WTC11 (cell line): ENCODE measurements around the gene RCAN1.

Experiments used
- CREM ChIP-seq: sonication (generic); formaldehyde crosslinking; IDR thresholded peaks from 2 replicates; pipeline ENCODE4 v1.8.1; 2022; ENCODE audit warnings: mild to moderate bottlenecking, missing genetic modification reagents, moderate library complexity
- MAX ChIP-seq: sonication (generic); formaldehyde crosslinking; IDR thresholded peaks from 2 replicates; pipeline ENCODE4 v1.8.0; 2022; ENCODE audit warnings: mild to moderate bottlenecking, missing genetic modification reagents
- PRRX2 ChIP-seq: fragments of 250-450 bp; sonication (Bioruptor Pico); IDR thresholded peaks from 2 replicates; pipeline ENCODE4 v1.8.0; 2021; ENCODE audit warnings: mild to moderate bottlenecking
- ZNF138 ChIP-seq: sonication (generic); formaldehyde crosslinking; conservative IDR thresholded peaks from 2 replicates; pipeline ENCODE4 v1.8.1; 2022; ENCODE audit warnings: mild to moderate bottlenecking, moderate library complexity, missing genetic modification reagents
- TF ChIP-seq, protein P1 (sequence below): fragments of 200-600 bp; IDR thresholded peaks from 2 replicates; pipeline ENCODE4 v1.8.0; 2022; ENCODE audit warnings: antibody characterized with exemption

GRCh38 chr21:34598931-34599400 is 15.9 kb downstream of the RCAN1 start:
- TF ChIP-seq, protein P1, sequence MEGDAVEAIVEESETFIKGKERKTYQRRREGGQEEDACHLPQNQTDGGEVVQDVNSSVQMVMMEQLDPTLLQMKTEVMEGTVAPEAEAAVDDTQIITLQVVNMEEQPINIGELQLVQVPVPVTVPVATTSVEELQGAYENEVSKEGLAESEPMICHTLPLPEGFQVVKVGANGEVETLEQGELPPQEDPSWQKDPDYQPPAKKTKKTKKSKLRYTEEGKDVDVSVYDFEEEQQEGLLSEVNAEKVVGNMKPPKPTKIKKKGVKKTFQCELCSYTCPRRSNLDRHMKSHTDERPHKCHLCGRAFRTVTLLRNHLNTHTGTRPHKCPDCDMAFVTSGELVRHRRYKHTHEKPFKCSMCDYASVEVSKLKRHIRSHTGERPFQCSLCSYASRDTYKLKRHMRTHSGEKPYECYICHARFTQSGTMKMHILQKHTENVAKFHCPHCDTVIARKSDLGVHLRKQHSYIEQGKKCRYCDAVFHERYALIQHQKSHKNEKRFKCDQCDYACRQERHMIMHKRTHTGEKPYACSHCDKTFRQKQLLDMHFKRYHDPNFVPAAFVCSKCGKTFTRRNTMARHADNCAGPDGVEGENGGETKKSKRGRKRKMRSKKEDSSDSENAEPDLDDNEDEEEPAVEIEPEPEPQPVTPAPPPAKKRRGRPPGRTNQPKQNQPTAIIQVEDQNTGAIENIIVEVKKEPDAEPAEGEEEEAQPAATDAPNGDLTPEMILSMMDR: no peak
- TF ChIP-seq PRRX2 (CRISPR knock-in tag): no peak
- no peak for TF ChIP-seq CREM (CRISPR knock-in tag)
- TF ChIP-seq ZNF138 (CRISPR knock-in tag): no peak
- TF ChIP-seq MAX (CRISPR knock-in tag): no peak
